Spleen (tissue), 7 donors: Measurements from ENCODE around the gene B4GALNT3.

Experiments
- CTCF ChIP-seq, 11 experiments: fragments of 200-600 bp in 7 of 11; fragments of 450-650 bp in 4 of 11; sonication (generic) in 4 of 11; IDR thresholded peaks in 8 of 11; conservative IDR thresholded peaks in 3 of 11; 1 replicate in 7 of 11; 2 replicates in 4 of 11; pipeline versions ENCODE4 v1.4.0 to v1.8.0; 2016 to 2021; ENCODE audit warnings: antibody characterized with exemption in 11 of 11, inconsistent platforms in 4 of 11, mild to moderate bottlenecking in 1 of 11
- POLR2A ChIP-seq, 3 donors: fragments of 450-650 bp; IDR thresholded peaks; one replicate each; pipeline ENCODE4 v1.5.1; 2017; ENCODE audit warnings: antibody characterized with exemption in 3 of 3, mild to moderate bottlenecking in 1 of 3
- donor health status: DM: no; HTN: no; CAD: no; lungs with moderate emphysema.
- donor health status: DM: no; HTN: no; CAD: no.
- donor health status: DM: no; HTN: no; CAD: no.

DNA sequence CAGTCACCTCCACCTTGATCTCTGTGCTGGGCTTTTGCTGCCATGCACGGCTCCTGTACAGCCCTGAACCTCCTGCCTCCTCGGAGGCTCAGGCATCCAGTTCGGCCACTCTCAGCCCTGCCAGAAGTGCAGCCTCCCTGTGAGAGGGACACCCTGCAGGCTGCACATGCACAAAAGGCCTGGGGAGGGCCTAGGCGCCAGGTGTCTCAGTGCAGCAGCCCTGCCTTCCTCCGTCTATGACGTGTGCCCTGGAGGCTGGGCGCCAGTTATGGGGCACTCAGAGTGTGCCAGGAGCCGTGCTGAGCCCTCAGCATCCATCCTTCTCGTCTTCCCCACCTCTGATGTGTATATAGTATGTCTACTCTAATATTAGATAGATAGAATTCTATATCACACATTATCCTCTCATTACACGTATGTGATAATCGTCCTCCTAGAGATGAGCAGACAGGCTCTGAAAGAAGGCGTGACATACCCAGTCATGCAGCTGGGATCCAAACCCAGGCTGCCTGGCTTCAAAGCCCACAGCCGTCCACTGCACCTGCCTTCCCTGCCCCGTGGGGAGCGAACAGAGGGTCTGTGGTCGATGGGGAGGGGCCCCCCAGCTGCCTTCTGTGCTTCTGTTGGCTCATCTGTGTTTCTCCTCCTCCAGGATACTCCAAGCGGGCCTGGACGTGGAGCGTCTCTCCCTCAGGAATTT is 101.1 kb downstream of the B4GALNT3 start:
- no peak for TF ChIP-seq POLR2A (IDR thresholded peaks at IDR 0.05)
- TF ChIP-seq CTCF (IDR thresholded peaks at IDR 0.05 in 8 of 11, conservative IDR thresholded peaks at IDR 0.05 in 3 of 11), result no peak
